BJ (cell line): ENCODE measurements around the gene BNIP5. TPM values are rescaled to one million over a fixed set of nuclear protein-coding genes. Genes with fewer than 3 reads are reported as not detected.

Source experiments
- CTCF ChIA-PET: fragments of 350-600 bp; formaldehyde crosslinking; extraction: SDS; loops from one replicate; lab custom pipeline; 2021; ENCODE audit warnings: antibody characterized with exemption, inconsistent platforms; lab: Yijun Ruan, JAX
- POLR2A ChIA-PET: fragments of 300-600 bp; sonication (Branson Sonifier 250); formaldehyde crosslinking; extraction: SDS; loops from one replicate; lab custom pipeline; 2021; ENCODE audit warnings: antibody characterized with exemption; lab: Charles Lee
- DNase-seq: peaks from one replicate; pipeline ENCODE4 v3.0.0-alpha.2; 2011; ENCODE audit warnings: low read depth
- H3K27me3 ChIP-seq: 2 replicates; pipeline ENCODE4 v1.6.0; 2011; ENCODE audit warnings: low read length; ENCODE audit not compliant: control insufficient read depth, insufficient read depth
- H3K36me3 ChIP-seq: 2 replicates; pipeline ENCODE4 v1.5.1; 2011; ENCODE audit warnings: low read length; ENCODE audit not compliant: control insufficient read depth, insufficient read depth
- H3K4me3 ChIP-seq: 2 replicates; pipeline ENCODE4 v1.5.1; 2011; ENCODE audit warnings: low read depth, mild to moderate bottlenecking, control low read depth, low read length
- CTCF ChIP-seq: IDR thresholded peaks from 2 replicates; pipeline ENCODE4 v1.5.1; 2011; ENCODE audit warnings: low read depth, mild to moderate bottlenecking, control low read depth, inconsistent platforms, low read length, moderate library complexity; ENCODE audit not compliant: insufficient read depth
- polyA plus RNA-seq: library from polyadenylated mRNA; depleted of rRNA; stranded (reverse); fragments of >200 nt; gene quantifications from 2 replicates; pipeline ENCODE4 v1.2.3, GENCODE V29; 2011

Gene BNIP5
- polyA plus RNA-seq, 1 experiment: not detected

DNA sequence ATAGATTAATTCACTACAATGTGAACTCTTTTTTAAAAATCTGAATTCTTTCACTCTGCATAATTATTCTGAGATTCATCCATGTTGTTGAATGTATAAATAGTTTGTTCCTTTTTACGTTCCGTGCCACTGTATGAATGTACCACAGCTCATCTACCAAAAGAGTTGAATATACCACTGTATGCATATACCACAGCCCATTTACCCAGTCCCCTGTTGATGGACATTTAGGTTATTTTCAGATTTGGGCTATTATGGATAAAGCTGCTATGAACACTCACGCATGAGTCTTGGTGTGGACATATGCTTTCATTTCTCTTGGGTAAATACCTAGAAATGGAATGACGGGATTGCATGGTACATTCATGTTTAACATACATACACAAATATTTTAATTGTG lies 38.7 kb downstream of the BNIP5 start:
- CTCF ChIA-PET: interaction anchor here (0.8 to 2.3 kb wide), 4 partner anchors 23 to 98 kb away, joined by 3 to 5 read pairs (median 4); no protein-coding TSS in a partner anchor
- Histone ChIP-seq H3K27me3 (peaks cover 5% of the 10 kb centered on the region), H3K36me3 (no peaks in the 10 kb centered on the region), H3K4me3 (no peak overlapping the region)
- DNase-seq: no peak
- no peak for TF ChIP-seq CTCF
- POLR2A ChIA-PET: no interaction called here

- no peak for TF ChIP-seq CTCF
- no peak for DNase-seq
- ChIA-PET CTCF (interaction anchor here (1.1 to 2.3 kb wide), 3 partner anchors 43 to 97 kb away, joined by 3 to 5 read pairs (median 4); no protein-coding TSS in a partner anchor), POLR2A (no interaction called here)
- H3K4me3 ChIP-seq: no peak overlapping the region
- H3K36me3 ChIP-seq: no peaks in the 10 kb centered on the region
- H3K27me3 ChIP-seq: peaks cover 5% of the 10 kb centered on the region
Measured at GRCh38 chr6:36297511-36297910, 39.2 kb downstream of the BNIP5 start.

DNA sequence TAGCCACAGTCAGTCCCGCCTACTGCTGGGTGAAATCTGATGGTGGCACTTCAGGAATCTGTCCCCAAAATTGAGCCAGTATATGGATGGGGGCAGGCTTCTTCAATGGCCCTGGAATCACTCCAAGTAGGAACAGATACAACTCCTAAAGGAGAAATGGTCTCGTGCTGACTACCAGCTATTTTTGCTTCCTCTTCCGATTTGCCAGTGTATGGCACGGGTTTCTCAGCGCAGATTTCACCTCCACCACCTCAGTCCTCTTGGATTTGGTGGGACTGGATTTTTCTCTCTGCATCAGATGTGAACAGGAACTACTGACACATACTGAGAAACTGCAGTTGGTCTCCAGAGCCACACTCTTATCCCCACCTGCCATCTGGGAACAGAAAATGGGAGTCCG lies 39.6 kb downstream of the BNIP5 start:
- CTCF ChIA-PET: interaction anchor here (1.4 to 2.3 kb wide), 2 partner anchors 44 to 64 kb away, joined by 4 to 5 read pairs; no protein-coding TSS in a partner anchor
- POLR2A ChIA-PET: no interaction called here
- Histone ChIP-seq H3K36me3 (no peaks in the 10 kb centered on the region), H3K4me3 (no peak overlapping the region), H3K27me3 (peaks cover 5% of the 10 kb centered on the region)
- no peak for DNase-seq
- no peak for TF ChIP-seq CTCF

DNA sequence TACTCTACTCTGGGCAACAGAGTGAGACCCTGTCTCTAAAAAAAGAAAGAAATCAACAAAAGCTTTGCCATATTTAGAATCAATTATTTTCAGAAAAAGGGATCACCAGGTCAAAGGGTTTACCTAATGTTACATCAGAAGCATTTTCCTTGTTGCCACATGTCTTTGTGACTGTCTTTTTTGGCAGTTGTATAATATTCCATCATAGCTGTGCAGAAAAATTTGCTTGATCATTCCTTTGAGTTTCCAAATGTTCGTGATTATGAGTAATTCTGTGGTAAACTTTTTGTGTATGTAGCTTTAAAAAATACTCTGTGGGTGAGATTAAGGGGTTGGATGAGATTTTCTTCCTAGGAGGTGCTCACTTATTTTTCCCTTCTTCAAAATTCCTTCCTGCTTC lies 40.4 kb downstream of the BNIP5 start:
- Histone ChIP-seq H3K27me3 (peaks cover 5% of the 10 kb centered on the region), H3K36me3 (no peaks in the 10 kb centered on the region), H3K4me3 (no peak overlapping the region)
- peak; percentile 10 for DNase-seq
- ChIA-PET POLR2A (no interaction called here), CTCF (interaction anchor here (0.6 to 1.1 kb wide), 7 partner anchors 9 to 1837 kb away, joined by 3 to 4 read pairs (median 4); partner anchors contain the start of gene ETV7)
- no peak for TF ChIP-seq CTCF

GRCh38 chr6:36292170-36292569 lies 44.5 kb downstream of the BNIP5 start:
- Histone ChIP-seq H3K36me3 (no peaks in the 10 kb centered on the region), H3K27me3 (peaks cover 6% of the 10 kb centered on the region), H3K4me3 (no peak overlapping the region)
- CTCF ChIA-PET: interaction anchor here (3.9 kb wide), 1 partner anchor 11 kb away, joined by 27 read pairs; no protein-coding TSS in a partner anchor
- POLR2A ChIA-PET: no interaction called here
- no peak for TF ChIP-seq CTCF
- DNase-seq: no peak
